Small intestine (tissue), 7 donors: ENCODE data around the gene ZNF473. TPM values are rescaled to one million over a fixed set of nuclear protein-coding genes. Genes with fewer than 3 reads are reported as not detected.
"Not testable (repeated sequence)": the region's sequence is repeated elsewhere in the genome, so short reads cannot be mapped to it uniquely, and the experiment has no call there.

Experiments
- DNase-seq, 2 donors: peaks; one replicate each; pipeline versions ENCODE4 v3.0.0 to v3.0.0-alpha.2; 2013
- FAIRE-seq: peaks from 2 replicates; lab custom pipeline; 2012; peaks lifted over from hg19 to GRCh38; lab: Jason Lieb, UNC
- H3K27ac ChIP-seq, 3 donors: one replicate each; pipeline ENCODE4 v1.5.1; 2013; ENCODE audit warnings: low read length in 2 of 3, mild to moderate bottlenecking in 2 of 3, control low read depth in 1 of 3, inconsistent platforms in 1 of 3, low read depth in 1 of 3, moderate library complexity in 1 of 3
- H3K27me3 ChIP-seq, 3 donors: one replicate each; pipeline ENCODE4 v1.6.1; 2013; ENCODE audit warnings: low read length in 3 of 3, inconsistent platforms in 1 of 3; ENCODE audit not compliant: control insufficient read depth in 3 of 3, insufficient read depth in 3 of 3
- H3K36me3 ChIP-seq, 3 donors: one replicate each; pipeline ENCODE4 v1.6.1; 2013; ENCODE audit warnings: low read length in 3 of 3, inconsistent platforms in 1 of 3, low read depth in 1 of 3, mild to moderate bottlenecking in 1 of 3, moderate library complexity in 1 of 3; ENCODE audit not compliant: control insufficient read depth in 3 of 3, insufficient read depth in 2 of 3
- H3K4me1 ChIP-seq, 3 donors: one replicate each; pipeline ENCODE4 v1.6.1; 2013; ENCODE audit warnings: low read length in 2 of 3, inconsistent platforms in 1 of 3, low read depth in 1 of 3, mild to moderate bottlenecking in 1 of 3, moderate library complexity in 1 of 3; ENCODE audit not compliant: control insufficient read depth in 3 of 3, insufficient read depth in 2 of 3
- H3K4me3 ChIP-seq, 3 donors: one replicate each; pipeline ENCODE4 v1.5.1; 2013; ENCODE audit warnings: low read length in 3 of 3, control low read depth in 1 of 3, inconsistent platforms in 1 of 3, low read depth in 1 of 3, mild to moderate bottlenecking in 1 of 3, moderate library complexity in 1 of 3
- H3K9me3 ChIP-seq, 2 donors: one replicate each; pipeline ENCODE4 v1.6.1; 2013; ENCODE audit warnings: low read depth in 1 of 2, low read length in 1 of 2; ENCODE audit not compliant: control insufficient read depth in 2 of 2, insufficient read depth in 1 of 2
- WGBS, 3 donors: extraction: QIAGEN DNeasy Blood & Tissue Kit; methylation state at CpG; one replicate each; pipeline ENCODE4 v1.1.7; 2013; 5-methylcytosine and 5-hydroxymethylcytosine counted together
- polyA plus RNA-seq, 4 donors: library from polyadenylated mRNA; stranded (reverse) in 3 of 4; unstranded in 1 of 4; fragments of 200-250 nt in 3 of 4; fragments of 120-200 nt in 1 of 4; gene quantifications; one replicate each; pipeline versions ENCODE4 v1.2.1 to v1.2.3, GENCODE V29; 2013
- donor health status: healthy with polysubstance abuse.
- donor health status: control.
- donor health status: control.
- donor health status: Bipolar disorder and iron deficiency.
- donor health status: healthy.

ZNF473 gene
- polyA plus RNA-seq, 4 donors = 1.6 to 7.2 (median 2.3) TPM

DNA sequence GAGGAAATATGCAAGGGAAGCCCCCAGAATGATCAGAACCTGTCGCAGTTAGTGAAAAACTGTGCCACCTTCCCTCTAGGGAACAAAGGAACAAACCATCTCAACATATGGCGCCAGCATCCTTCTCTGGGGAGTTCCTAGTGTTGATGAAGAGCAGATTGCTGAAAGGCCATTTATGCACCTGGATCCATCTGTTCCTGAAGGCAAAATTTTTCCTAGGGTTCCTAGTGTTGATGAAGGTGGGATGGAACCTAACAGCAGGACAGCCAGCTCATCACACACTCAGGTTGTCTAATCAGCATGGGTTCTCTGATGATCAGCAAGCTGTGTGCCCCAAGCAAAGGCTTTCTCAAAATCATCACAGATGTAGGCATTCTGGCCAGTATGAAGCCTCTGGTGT lies 32.6 kb downstream of the ZNF473 start:
- Histone ChIP-seq H3K9me3 (peaks cover 5 to 26% of the 10 kb centered on the region in 2 donors), H3K4me3 (no peak overlapping the region), H3K27ac (no peak overlapping the region), H3K27me3 (no peaks in the 10 kb centered on the region), H3K4me1 (no peaks in the 10 kb centered on the region), H3K36me3 (no peaks in the 10 kb centered on the region)
- WGBS, 3 donors = 85 to 95% (median 88%) methylated on average over 2 of the region's 2 CpGs
- FAIRE-seq (no peak), DNase-seq (no peak)

DNA sequence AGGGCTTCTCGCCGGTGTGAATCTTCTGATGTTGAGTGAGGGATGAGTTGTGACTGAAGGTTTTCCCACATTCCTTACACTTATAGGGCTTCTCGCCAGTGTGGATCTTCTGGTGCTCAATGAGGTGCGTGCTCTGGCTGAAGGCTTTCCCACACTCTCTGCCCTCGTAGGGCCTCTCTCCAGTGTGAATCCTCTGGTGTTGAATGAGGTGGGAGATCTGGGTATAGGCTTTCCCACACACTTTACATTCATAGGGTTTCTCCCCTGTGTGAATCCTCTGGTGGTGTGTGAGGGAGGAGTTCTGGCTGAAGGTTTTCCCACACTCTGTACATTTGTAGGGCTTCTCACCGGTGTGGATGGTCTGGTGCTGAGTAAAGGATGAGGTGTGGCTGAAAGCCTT lies 33.2 kb downstream of the ZNF473 start:
- H3K36me3 ChIP-seq = no peaks in the 10 kb centered on the region
- 81 to 90% (median 82%) methylated on average over 6 of the region's 6 CpGs for WGBS, 3 donors
- H3K4me1 ChIP-seq = no peaks in the 10 kb centered on the region
- no peaks in the 10 kb centered on the region for H3K27me3 ChIP-seq
- DNase-seq (no peak), FAIRE-seq (no peak)
- H3K27ac ChIP-seq = no peak overlapping the region
- H3K9me3 ChIP-seq = peaks cover 5 to 26% of the 10 kb centered on the region in 2 donors
- H3K4me3 ChIP-seq = no peak overlapping the region

DNA sequence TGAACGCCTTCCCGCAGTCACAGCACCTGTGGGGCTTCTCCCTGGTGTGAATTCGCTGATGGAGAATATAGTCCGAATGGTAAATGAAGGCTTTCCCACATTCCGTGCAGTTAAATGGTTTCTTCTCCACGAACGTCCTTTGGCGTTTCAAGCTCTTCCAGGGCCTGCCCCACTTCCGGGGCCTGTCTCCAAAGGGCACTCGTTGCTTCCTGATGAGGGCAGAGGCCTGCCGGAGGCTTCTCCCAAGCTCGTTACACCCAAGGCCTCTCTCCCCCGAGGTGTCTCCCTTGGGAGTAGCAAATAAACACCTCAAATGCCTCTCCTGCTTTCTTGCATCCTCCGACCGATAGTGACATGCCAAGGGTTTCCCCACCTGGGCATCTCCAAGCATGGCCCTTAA lies 34.3 kb downstream of the ZNF473 start:
- Histone ChIP-seq H3K27me3 (no peaks in the 10 kb centered on the region), H3K4me1 (no peaks in the 10 kb centered on the region), H3K9me3 (peaks cover 5 to 26% of the 10 kb centered on the region in 2 donors), H3K4me3 (no peak overlapping the region), H3K36me3 (no peaks in the 10 kb centered on the region), H3K27ac (no peak overlapping the region)
- DNase-seq (no peak), FAIRE-seq (no peak)
- 82 to 86% (median 85%) methylated on average over 15 of the region's 15 CpGs for WGBS, 3 donors

DNA sequence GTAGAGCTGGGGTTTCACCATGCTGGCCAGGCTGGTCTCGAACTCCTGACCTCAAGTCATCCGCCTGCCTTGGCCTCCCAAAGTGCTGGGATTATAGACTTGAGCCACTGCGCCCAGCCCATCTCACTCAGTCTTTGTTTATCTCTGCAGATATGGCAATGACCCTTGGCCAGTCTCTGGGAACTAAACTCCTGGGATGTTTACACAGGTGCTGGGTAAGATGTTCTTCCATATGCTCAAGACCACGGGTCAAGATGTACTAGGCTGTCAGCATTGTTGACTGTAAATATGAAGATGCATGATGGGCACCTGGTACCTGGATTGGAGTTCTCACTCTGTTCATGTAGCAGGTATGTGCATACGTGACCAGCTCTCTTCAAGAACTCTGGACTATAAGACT lies 35.8 kb downstream of the ZNF473 start:
- H3K27ac ChIP-seq = no peak overlapping the region
- DNase-seq = peak in 1 of 2 donors; percentile 11
- H3K27me3 ChIP-seq = no peaks in the 10 kb centered on the region
- no peaks in the 10 kb centered on the region for H3K4me1 ChIP-seq
- no peak for FAIRE-seq
- WGBS, 3 donors = 22 to 61% (median 31%) methylated on average over 5 of the region's 5 CpGs
- no peaks in the 10 kb centered on the region for H3K36me3 ChIP-seq
- peaks cover 5 to 26% of the 10 kb centered on the region in 2 donors for H3K9me3 ChIP-seq
- H3K4me3 ChIP-seq = no peak overlapping the region

DNA sequence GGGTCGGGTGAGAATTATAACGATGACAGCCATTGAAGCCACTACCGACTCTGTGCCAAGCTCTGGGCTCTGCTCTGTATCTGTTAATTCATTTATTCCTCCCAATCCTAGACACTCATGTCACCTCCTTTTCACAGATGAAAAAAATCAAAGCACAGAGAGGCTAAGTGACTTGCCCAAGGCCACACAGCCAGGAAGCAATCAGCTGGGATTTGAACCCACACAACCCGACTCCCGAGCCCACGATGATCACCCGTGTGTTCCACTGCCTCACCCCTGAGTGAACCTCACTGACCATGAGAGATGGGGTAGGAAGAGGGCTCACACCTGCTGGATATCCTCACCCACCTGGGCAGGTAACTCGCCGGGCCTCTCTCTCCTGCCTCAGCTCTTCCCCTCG lies 40.1 kb downstream of the ZNF473 start:
- H3K4me3 ChIP-seq = no peak overlapping the region
- H3K4me1 ChIP-seq = no peaks in the 10 kb centered on the region
- DNase-seq (no peak), FAIRE-seq (no peak)
- H3K27ac ChIP-seq = no peak overlapping the region
- WGBS, 3 donors = 82 to 86% (median 84%) methylated on average over 10 of the region's 10 CpGs
- no peaks in the 10 kb centered on the region for H3K27me3 ChIP-seq
- no peaks in the 10 kb centered on the region for H3K36me3 ChIP-seq
- H3K9me3 ChIP-seq = no peaks in the 10 kb centered on the region

DNA sequence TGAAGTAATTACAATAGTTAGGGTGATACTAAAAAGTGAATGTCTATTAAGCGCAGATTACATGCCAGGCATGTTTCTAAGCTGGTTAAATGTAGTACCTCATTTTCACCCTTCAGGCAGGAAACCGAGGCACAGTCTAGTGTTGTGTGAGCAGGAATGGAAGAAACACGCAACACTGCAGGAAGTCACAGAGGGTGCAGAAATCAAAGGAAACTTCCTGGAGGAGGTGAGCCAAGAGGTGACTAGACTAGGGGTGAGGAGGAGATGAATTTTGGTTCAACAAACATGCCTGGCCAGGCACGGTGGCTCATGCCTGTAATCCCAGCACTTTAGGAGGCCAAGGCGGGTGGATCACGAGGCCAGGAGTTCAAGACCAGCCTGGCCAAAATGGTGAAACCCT lies 41.8 kb downstream of the ZNF473 start:
- Histone ChIP-seq H3K27ac (no peak overlapping the region), H3K27me3 (no peaks in the 10 kb centered on the region), H3K4me3 (no peak overlapping the region), H3K9me3 (no peaks in the 10 kb centered on the region), H3K36me3 (no peaks in the 10 kb centered on the region), H3K4me1 (no peaks in the 10 kb centered on the region)
- WGBS, 3 donors = 67 to 77% (median 76%) methylated on average over 6 of the region's 6 CpGs
- DNase-seq = no peak
- no peak for FAIRE-seq

DNA sequence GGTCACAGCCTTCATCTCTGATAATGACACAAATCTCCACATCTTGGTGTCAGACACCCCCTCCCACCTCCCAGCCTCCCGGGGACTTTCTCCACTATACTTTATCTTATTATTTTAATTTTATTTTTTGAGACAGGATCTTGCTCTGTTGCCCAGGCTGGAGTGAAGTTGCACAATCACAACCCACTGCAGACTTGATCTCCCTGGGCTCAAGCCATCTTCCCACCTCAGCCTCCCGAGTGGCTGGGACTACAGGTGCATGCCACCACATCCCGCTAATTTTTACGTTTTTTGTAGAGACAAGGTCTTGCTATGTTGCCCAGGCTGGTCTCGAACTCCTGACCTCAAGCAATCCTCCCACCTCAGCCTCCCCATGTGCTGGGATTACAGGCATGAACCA lies 42.6 kb downstream of the ZNF473 start:
- H3K36me3 ChIP-seq, H3K27me3 ChIP-seq, H3K27ac ChIP-seq, H3K4me1 ChIP-seq, DNase-seq, FAIRE-seq, H3K9me3 ChIP-seq, H3K4me3 ChIP-seq: not testable (repeated sequence)
- WGBS, 3 donors = 79 to 84% (median 84%) methylated on average over 5 of the region's 5 CpGs

DNA sequence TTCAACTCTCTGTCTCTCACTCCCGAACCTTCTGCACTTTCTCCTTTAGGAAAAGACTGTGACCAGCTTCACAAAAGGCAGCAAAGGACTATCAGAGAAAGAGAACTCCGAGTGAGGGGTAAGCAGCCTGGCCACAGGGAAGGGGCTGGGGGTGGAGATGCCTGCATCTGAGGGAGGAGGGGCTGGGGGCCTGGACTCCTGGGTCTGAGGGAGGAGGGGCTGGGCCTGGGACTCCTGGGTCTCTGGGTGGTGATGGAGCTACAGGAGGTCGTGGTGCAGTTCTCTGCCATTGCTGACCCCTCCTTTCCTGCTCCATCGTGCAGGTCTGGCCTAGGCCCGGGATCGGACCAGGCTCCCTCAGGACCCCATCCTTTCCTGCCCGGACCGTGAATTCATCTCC lies 49.3 kb downstream of the ZNF473 start:
- DNase-seq, H3K4me1 ChIP-seq, H3K9me3 ChIP-seq, H3K4me3 ChIP-seq, H3K36me3 ChIP-seq, H3K27me3 ChIP-seq, FAIRE-seq, H3K27ac ChIP-seq: not testable (repeated sequence)
- WGBS, 3 donors = 40 to 72% methylated on average over 1 to 4 of the region's 8 CpGs; no CpG with 5 or more reads in 1 of the 3 donors

DNA sequence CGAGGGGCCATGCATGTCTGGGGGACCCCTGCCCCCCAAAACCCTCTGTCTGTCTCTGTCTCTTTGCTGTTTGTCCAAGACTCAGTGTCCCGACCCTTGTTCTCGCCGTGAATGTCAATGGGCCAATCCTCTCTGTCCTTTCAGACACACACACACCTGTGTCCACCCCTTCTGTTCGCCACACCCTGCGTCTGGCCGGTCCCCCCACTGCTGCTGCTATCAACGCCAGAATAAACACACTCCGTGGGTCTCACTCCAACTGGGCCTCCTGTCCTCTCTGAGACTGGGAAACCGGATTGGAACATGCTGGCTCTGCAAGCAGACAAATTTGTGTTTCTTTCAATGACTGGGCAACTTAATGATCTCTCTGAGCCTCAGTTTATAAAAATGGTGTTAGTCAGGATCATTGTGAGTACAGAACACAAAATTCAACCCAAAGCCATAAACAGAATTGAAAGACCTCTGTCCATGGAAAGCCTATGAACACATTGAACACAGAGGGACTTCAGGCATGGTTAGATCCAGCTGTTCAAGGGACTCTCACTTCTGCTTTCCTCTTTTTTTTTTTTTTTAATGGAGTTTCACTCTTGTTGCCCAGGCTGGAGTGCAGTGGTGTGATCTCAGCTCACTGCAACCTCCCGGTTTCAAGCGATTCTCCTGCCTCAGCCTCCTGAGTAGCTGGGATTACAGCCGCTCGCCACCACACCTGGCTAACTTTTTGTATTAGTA lies 50.0 kb downstream of the ZNF473 start:
- not testable (repeated sequence) for DNase-seq, H3K4me1 ChIP-seq, H3K27me3 ChIP-seq, H3K27ac ChIP-seq, H3K36me3 ChIP-seq, FAIRE-seq, H3K9me3 ChIP-seq, H3K4me3 ChIP-seq
- WGBS, 3 donors = 68 to 76% (median 71%) methylated on average over 11 to 13 of the region's 14 CpGs
